Neural crest cell (in vitro differentiated cells): ENCODE data around the gene FAM234A. TPM values are rescaled to one million over a fixed set of nuclear protein-coding genes. Genes with fewer than 3 reads are reported as not detected.

Experiments used
- DNase-seq: peaks from one replicate; pipeline ENCODE4 v3.0.0; 2021; ENCODE audit warnings: low read depth, mixed read lengths, low spot score
- H3K27ac Mint-ChIP-seq: one replicate; pipeline ENCODE4 v1.8.0; 2021; ENCODE audit warnings: mild to moderate bottlenecking, mixed read lengths; ENCODE audit not compliant: unreplicated experiment
- H3K27me3 Mint-ChIP-seq: 2 replicates; pipeline ENCODE4 v1.8.0; 2021; ENCODE audit warnings: low read depth, mild to moderate bottlenecking, mixed read lengths
- H3K36me3 Mint-ChIP-seq: 2 replicates; pipeline ENCODE4 v1.8.0; 2021; ENCODE audit warnings: low read depth, mild to moderate bottlenecking, mixed read lengths
- H3K4me1 Mint-ChIP-seq: 2 replicates; pipeline ENCODE4 v1.8.0; 2021; ENCODE audit warnings: mixed read lengths
- H3K4me3 Mint-ChIP-seq: one replicate; pipeline ENCODE4 v1.8.0; 2021; ENCODE audit warnings: mild to moderate bottlenecking, mixed read lengths
- H3K9me3 Mint-ChIP-seq: 2 replicates; pipeline ENCODE4 v1.8.0; 2021; ENCODE audit warnings: mixed read lengths
- CTCF ChIP-seq: fragments of 200-600 bp; sonication (generic); conservative IDR thresholded peaks from 2 replicates; pipeline ENCODE4 v1.5.0; 2021; ENCODE audit warnings: antibody characterized with exemption, mild to moderate bottlenecking
- long read RNA-seq: library from polyadenylated mRNA; unstranded; transcript quantifications from one replicate; pipeline ENCODE4 v2.0.0, GENCODE V29; 2020
- total RNA-seq: library from RNA; stranded (reverse); gene quantifications from 2 replicates; pipeline ENCODE4 v1.2.1, GENCODE V29; 2021

Gene FAM234A
- total RNA-seq: 89.8 and 97.8 TPM in 2 replicates
- long read RNA-seq, transcript FAM234A-203 (13 exons, 3,213 nt): major isoform, 7 of 11 reads
- long read RNA-seq, partial matches to known transcripts: 1 of 11 reads
- long read RNA-seq, other reads (novel, unspliced or antisense): 3 of 11 reads

- DNase-seq: peak; percentile 90
- H3K36me3 Mint-ChIP-seq: no peaks in the 10 kb centered on the region
- H3K27ac Mint-ChIP-seq: peak within 1 kb of the TSS; percentile 99
- peaks cover 23% of the 10 kb centered on the region for H3K4me1 Mint-ChIP-seq
- H3K9me3 Mint-ChIP-seq: no peaks in the 10 kb centered on the region
- H3K27me3 Mint-ChIP-seq: no peaks in the 10 kb centered on the region
- peak; percentile 57 for TF ChIP-seq CTCF
- peak within 1 kb of the TSS; percentile 96 for H3K4me3 Mint-ChIP-seq
Observed at GRCh38 chr16:234468-235305, at the start of gene FAM234A. Gene FAM234A (plus strand): TSS chr16:234821. CDS start chr16:254414, 19,593 bp downstream.

GRCh38 chr16:185213-185612 is 49.4 kb upstream of the FAM234A start:
- DNase-seq: no peak
- Mint-ChIP-seq H3K36me3 (peaks cover 21% of the 10 kb centered on the region), H3K4me3 (peak overlapping the region; percentile 24), H3K27ac (no peak overlapping the region), H3K27me3 (peaks cover 7% of the 10 kb centered on the region), H3K9me3 (no peaks in the 10 kb centered on the region), H3K4me1 (peaks cover 3% of the 10 kb centered on the region)
- no peak for TF ChIP-seq CTCF

GRCh38 chr16:185691-186090 is 48.9 kb upstream of the FAM234A start:
- no peak for DNase-seq
- no peak overlapping the region for H3K27ac Mint-ChIP-seq

GRCh38 chr16:187330-187729 is 47.3 kb upstream of the FAM234A start:
- Mint-ChIP-seq H3K9me3 (no peaks in the 10 kb centered on the region), H3K36me3 (peaks cover 29% of the 10 kb centered on the region), H3K4me1 (no peaks in the 10 kb centered on the region), H3K27ac (no peak overlapping the region), H3K27me3 (peaks cover 3% of the 10 kb centered on the region), H3K4me3 (no peak overlapping the region)
- TF ChIP-seq CTCF: no peak
- DNase-seq: no peak

More at GRCh38 chr16:185691-186090, 48.9 kb upstream of the FAM234A start:
- Mint-ChIP-seq H3K4me3 (no peak overlapping the region), H3K36me3 (peaks cover 21% of the 10 kb centered on the region), H3K9me3 (no peaks in the 10 kb centered on the region), H3K4me1 (peaks cover 3% of the 10 kb centered on the region), H3K27me3 (peaks cover 7% of the 10 kb centered on the region)
- TF ChIP-seq CTCF: no peak

- Mint-ChIP-seq H3K9me3 (no peaks in the 10 kb centered on the region), H3K27ac (no peak overlapping the region), H3K4me3 (no peak overlapping the region), H3K4me1 (no peaks in the 10 kb centered on the region), H3K27me3 (peaks cover 3% of the 10 kb centered on the region), H3K36me3 (peaks cover 31% of the 10 kb centered on the region)
- TF ChIP-seq CTCF: peak; percentile 24
- no peak for DNase-seq
Observed at GRCh38 chr16:188674-189073, 45.9 kb upstream of the FAM234A start.
